Gastroesophageal sphincter (tissue), 3 donors: ENCODE measurements around the gene TMEM235.

ENCODE experiments used
- CTCF ChIP-seq, 4 experiments: fragments of 200-600 bp in 2 of 4; fragments of 450-650 bp in 2 of 4; sonication (generic) in 1 of 4; IDR thresholded peaks; one replicate each; pipeline ENCODE4 v1.5.1; 2017 to 2019; ENCODE audit warnings: antibody characterized with exemption in 4 of 4, mild to moderate bottlenecking in 2 of 4, moderate library complexity in 2 of 4
- POLR2AphosphoS5 ChIP-seq: sonication (generic); formaldehyde crosslinking; IDR thresholded peaks from one replicate; pipeline ENCODE4 v1.6.1; 2017; ENCODE audit warnings: antibody characterized with exemption

- TF ChIP-seq POLR2AphosphoS5 (no peak), CTCF (IDR thresholded peaks at IDR 0.05) (no peak)
These were observed 11.9 kb upstream of the TMEM235 start for GRCh38 chr17:78219396-78220150.
